GM12878 (cell line): ENCODE results near the gene RPSA.
A peak's percentile ranks its signal among the peaks of the same experiment; 100 is the strongest.

Source experiments
- CREB1 ChIP-seq: IDR thresholded peaks from 2 replicates; pipeline ENCODE4 v1.6.1; 2012; ENCODE audit warnings: low read depth, mild to moderate bottlenecking, inconsistent platforms
- IKZF2 ChIP-seq, 2 experiments: fragments of 450-650 bp; IDR thresholded peaks; 2 replicates each; pipeline ENCODE4 v1.6.1; 2017; ENCODE audit warnings: mild to moderate bottlenecking in 2 of 2, moderate library complexity in 2 of 2
- JUND ChIP-seq: IDR thresholded peaks from 2 replicates; pipeline ENCODE4 v1.6.1; 2012; ENCODE audit warnings: low read depth, mild to moderate bottlenecking, low read length, improper control_type of control experiment, moderate library complexity
- TF ChIP-seq, protein P1 (sequence below): fragments of 450-650 bp; conservative IDR thresholded peaks from 2 replicates; pipeline ENCODE4 v1.6.1; 2017; ENCODE audit warnings: mild to moderate bottlenecking, moderate library complexity
- TF ChIP-seq, protein P2 (sequence below), 3 experiments: IDR thresholded peaks in 2 of 3; conservative IDR thresholded peaks in 1 of 3; 2 replicates each; pipeline ENCODE4 v1.5.1; 2011; ENCODE audit warnings: low read depth in 3 of 3, low read length in 3 of 3, mild to moderate bottlenecking in 3 of 3, control low read depth in 2 of 3, moderate library complexity in 2 of 3, inconsistent platforms in 1 of 3, mixed read lengths in 1 of 3; ENCODE audit not compliant: control insufficient read depth in 2 of 3, insufficient read depth in 1 of 3; ENCODE audit errors: extremely low read depth in 1 of 3

DNA sequence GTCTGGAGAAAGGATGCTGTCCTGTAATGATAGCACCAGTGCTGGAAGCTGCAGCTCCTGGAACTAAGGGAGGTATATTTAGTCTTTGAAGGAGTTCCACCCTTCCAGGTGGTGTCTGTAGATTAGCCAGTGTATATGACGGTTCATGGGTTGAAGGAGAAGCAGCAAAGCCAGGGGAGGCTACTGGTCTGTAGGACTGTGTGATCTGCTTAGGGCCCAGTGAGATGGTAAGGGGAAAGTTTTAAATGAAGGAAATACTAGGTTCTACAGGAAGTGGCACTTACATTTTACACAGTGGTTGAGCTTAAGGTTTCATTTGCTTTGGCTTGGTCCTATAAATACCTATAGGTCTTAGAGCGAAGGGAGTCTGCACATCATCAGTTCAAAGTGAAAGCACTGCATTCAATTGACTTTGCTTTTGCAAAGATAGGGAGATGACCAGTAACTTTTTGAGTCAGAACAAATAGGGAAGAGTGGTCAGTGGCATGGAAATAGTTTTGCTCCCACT lies 17.7 kb upstream of the RPSA start:
- TF ChIP-seq, protein P1, sequence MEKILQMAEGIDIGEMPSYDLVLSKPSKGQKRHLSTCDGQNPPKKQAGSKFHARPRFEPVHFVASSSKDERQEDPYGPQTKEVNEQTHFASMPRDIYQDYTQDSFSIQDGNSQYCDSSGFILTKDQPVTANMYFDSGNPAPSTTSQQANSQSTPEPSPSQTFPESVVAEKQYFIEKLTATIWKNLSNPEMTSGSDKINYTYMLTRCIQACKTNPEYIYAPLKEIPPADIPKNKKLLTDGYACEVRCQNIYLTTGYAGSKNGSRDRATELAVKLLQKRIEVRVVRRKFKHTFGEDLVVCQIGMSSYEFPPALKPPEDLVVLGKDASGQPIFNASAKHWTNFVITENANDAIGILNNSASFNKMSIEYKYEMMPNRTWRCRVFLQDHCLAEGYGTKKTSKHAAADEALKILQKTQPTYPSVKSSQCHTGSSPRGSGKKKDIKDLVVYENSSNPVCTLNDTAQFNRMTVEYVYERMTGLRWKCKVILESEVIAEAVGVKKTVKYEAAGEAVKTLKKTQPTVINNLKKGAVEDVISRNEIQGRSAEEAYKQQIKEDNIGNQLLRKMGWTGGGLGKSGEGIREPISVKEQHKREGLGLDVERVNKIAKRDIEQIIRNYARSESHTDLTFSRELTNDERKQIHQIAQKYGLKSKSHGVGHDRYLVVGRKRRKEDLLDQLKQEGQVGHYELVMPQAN, result no peak
- TF ChIP-seq CREB1 (no peak), JUND (no peak), IKZF2 (IDR thresholded peaks at IDR 0.05) (peak; percentile 72 to 77)
- TF ChIP-seq, protein P2, sequence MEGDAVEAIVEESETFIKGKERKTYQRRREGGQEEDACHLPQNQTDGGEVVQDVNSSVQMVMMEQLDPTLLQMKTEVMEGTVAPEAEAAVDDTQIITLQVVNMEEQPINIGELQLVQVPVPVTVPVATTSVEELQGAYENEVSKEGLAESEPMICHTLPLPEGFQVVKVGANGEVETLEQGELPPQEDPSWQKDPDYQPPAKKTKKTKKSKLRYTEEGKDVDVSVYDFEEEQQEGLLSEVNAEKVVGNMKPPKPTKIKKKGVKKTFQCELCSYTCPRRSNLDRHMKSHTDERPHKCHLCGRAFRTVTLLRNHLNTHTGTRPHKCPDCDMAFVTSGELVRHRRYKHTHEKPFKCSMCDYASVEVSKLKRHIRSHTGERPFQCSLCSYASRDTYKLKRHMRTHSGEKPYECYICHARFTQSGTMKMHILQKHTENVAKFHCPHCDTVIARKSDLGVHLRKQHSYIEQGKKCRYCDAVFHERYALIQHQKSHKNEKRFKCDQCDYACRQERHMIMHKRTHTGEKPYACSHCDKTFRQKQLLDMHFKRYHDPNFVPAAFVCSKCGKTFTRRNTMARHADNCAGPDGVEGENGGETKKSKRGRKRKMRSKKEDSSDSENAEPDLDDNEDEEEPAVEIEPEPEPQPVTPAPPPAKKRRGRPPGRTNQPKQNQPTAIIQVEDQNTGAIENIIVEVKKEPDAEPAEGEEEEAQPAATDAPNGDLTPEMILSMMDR (IDR thresholded peaks at IDR 0.05 in 2 of 3, conservative IDR thresholded peaks at IDR 0.05 in 1 of 3; ENCODE audit: control insufficient read depth in 2 of 3, extremely low read depth in 1 of 3, insufficient read depth in 1 of 3, low read depth in 3 of 3, low read length in 3 of 3), result no peak
